CD14-positive monocyte (primary cell): Measurements from ENCODE around the gene PCDHB15. TPM values are rescaled to one million over a fixed set of nuclear protein-coding genes. Genes with fewer than 3 reads are reported as not detected.
"Not testable (repeated sequence)": the region's sequence is repeated elsewhere in the genome, so short reads cannot be mapped to it uniquely, and the experiment has no call there.

Experiments
- DNase-seq, 3 donors: peaks; one replicate each; pipeline ENCODE4 v3.0.0-alpha.2; 2011 to 2022
- H2AFZ ChIP-seq: 2 replicates; pipeline ENCODE4 v1.6.0; 2012; ENCODE audit warnings: mild to moderate bottlenecking, low read depth, low read length, inconsistent platforms; ENCODE audit not compliant: insufficient read depth, poor library complexity, severe bottlenecking
- H3K27ac ChIP-seq, 2 donors: 1 replicate in 1 of 2; 2 replicates in 1 of 2; pipeline ENCODE4 v1.5.1; 2012 to 2013; ENCODE audit warnings: low read length in 2 of 2, control low read depth in 1 of 2, inconsistent platforms in 1 of 2, low read depth in 1 of 2, mild to moderate bottlenecking in 1 of 2
- H3K27me3 ChIP-seq, 2 donors: one replicate each; pipeline versions ENCODE4 v1.6.0 to v1.6.1; 2011 to 2013; ENCODE audit warnings: low read length in 2 of 2; ENCODE audit not compliant: control insufficient read depth in 2 of 2, insufficient read depth in 2 of 2
- H3K36me3 ChIP-seq, 2 donors: replicated peaks in 1 of 2; 1 replicate in 1 of 2; 2 replicates in 1 of 2; pipeline versions ENCODE4 v1.5.1 to v1.6.1; 2012 to 2013; ENCODE audit warnings: low read length in 2 of 2, control low read depth in 1 of 2, inconsistent platforms in 1 of 2, mild to moderate bottlenecking in 1 of 2; ENCODE audit not compliant: insufficient read depth in 2 of 2, control insufficient read depth in 1 of 2
- H3K4me1 ChIP-seq, 2 donors: 1 replicate in 1 of 2; 2 replicates in 1 of 2; pipeline versions ENCODE4 v1.5.1 to v1.6.1; 2012 to 2013; ENCODE audit warnings: low read length in 2 of 2, control low read depth in 1 of 2, inconsistent platforms in 1 of 2, mild to moderate bottlenecking in 1 of 2, moderate library complexity in 1 of 2; ENCODE audit not compliant: insufficient read depth in 2 of 2, control insufficient read depth in 1 of 2
- H3K4me2 ChIP-seq: replicated peaks from 2 replicates; pipeline ENCODE3; 2012; ENCODE audit warnings: low read length, moderate library complexity, mild to moderate bottlenecking; ENCODE audit not compliant: poor library complexity, severe bottlenecking; ENCODE audit errors: extremely low read depth
- H3K4me3 ChIP-seq, 3 experiments: fragments of 200-600 bp in 1 of 3; sonication (generic) in 1 of 3; replicated peaks in 1 of 3; 1 replicate in 2 of 3; 2 replicates in 1 of 3; pipeline ENCODE4 v1.5.1; 2011 to 2013; ENCODE audit warnings: low read length in 3 of 3, mild to moderate bottlenecking in 3 of 3, control low read depth in 2 of 3, low read depth in 2 of 3, inconsistent platforms in 1 of 3, moderate library complexity in 1 of 3
- H3K79me2 ChIP-seq: 2 replicates; pipeline ENCODE4 v1.6.0; 2012; ENCODE audit warnings: mild to moderate bottlenecking, control low read depth, inconsistent platforms, low read length, moderate library complexity; ENCODE audit not compliant: insufficient read depth
- H3K9ac ChIP-seq: 2 replicates; pipeline ENCODE4 v1.6.0; 2017; ENCODE audit warnings: low read length, mild to moderate bottlenecking; ENCODE audit not compliant: insufficient read depth, poor library complexity, severe bottlenecking
- H3K9me3 ChIP-seq, 2 donors: replicated peaks in 1 of 2; 1 replicate in 1 of 2; 2 replicates in 1 of 2; pipeline versions ENCODE4 v1.5.1 to v1.6.1; 2012 to 2013; ENCODE audit warnings: low read length in 2 of 2, control low read depth in 1 of 2; ENCODE audit not compliant: control insufficient read depth in 1 of 2, insufficient read depth in 1 of 2
- H4K20me1 ChIP-seq: 2 replicates; pipeline ENCODE4 v1.6.0; 2012; ENCODE audit warnings: mild to moderate bottlenecking, low read length, control low read depth, moderate library complexity; ENCODE audit not compliant: insufficient read depth
- H3K27ac Mint-ChIP-seq, 7 donors: one replicate each; pipeline ENCODE4 v1.8.0; 2020; ENCODE audit warnings: mild to moderate bottlenecking in 7 of 7, mixed read lengths in 7 of 7, moderate library complexity in 6 of 7, inconsistent platforms in 2 of 7
- H3K27me3 Mint-ChIP-seq, 3 donors: one replicate each; pipeline ENCODE4 v1.8.0; 2021 to 2022; ENCODE audit warnings: low read depth in 3 of 3, mild to moderate bottlenecking in 3 of 3, mixed read lengths in 3 of 3, moderate library complexity in 3 of 3, inconsistent platforms in 1 of 3
- H3K36me3 Mint-ChIP-seq, 2 donors: one replicate each; pipeline ENCODE4 v1.8.0; 2020; ENCODE audit warnings: mixed read lengths in 2 of 2, inconsistent platforms in 1 of 2, mild to moderate bottlenecking in 1 of 2
- H3K4me1 Mint-ChIP-seq: one replicate; pipeline ENCODE4 v1.8.0; 2020; ENCODE audit warnings: mild to moderate bottlenecking, mixed read lengths
- H3K4me3 Mint-ChIP-seq, 2 donors: one replicate each; pipeline ENCODE4 v1.8.0; 2020; ENCODE audit warnings: mild to moderate bottlenecking in 2 of 2, mixed read lengths in 2 of 2, moderate library complexity in 1 of 2
- H3K9me3 Mint-ChIP-seq, 7 donors: one replicate each; pipeline ENCODE4 v1.8.0; 2020 to 2022; ENCODE audit warnings: mixed read lengths in 7 of 7, mild to moderate bottlenecking in 6 of 7, moderate library complexity in 6 of 7, inconsistent platforms in 2 of 7
- WGBS: methylation state at CpG from one replicate; pipeline ENCODE4 v1.1.5; 2013; ENCODE audit warnings: missing lambda C conversion rate; ENCODE audit not compliant: insufficient coverage; 5-methylcytosine and 5-hydroxymethylcytosine counted together
- intact Hi-C, 2 donors: fragments of 100-400 bp; cut with micrococcal nuclease; formaldehyde crosslinking; loops; one replicate each; pipeline versions ENCODE4 v1.15.0 to v1.15.1; 2023
- polyA plus RNA-seq, 3 donors: library from polyadenylated mRNA; depleted of rRNA in 1 of 3; unstranded in 2 of 3; stranded (reverse) in 1 of 3; fragments of 300-500 nt in 2 of 3; fragments of >200 nt in 1 of 3; fragmentation: Illumina TruSeq in 2 of 3; gene quantifications; 1 replicate in 2 of 3; 2 replicates in 1 of 3; pipeline ENCODE4 v1.2.3, GENCODE V29; 2012 to 2021

The PCDHB15 gene
- polyA plus RNA-seq, 3 donors, result not detected

- H3K4me2 ChIP-seq, DNase-seq, H3K9ac ChIP-seq, H3K4me1 Mint-ChIP-seq, H3K27ac Mint-ChIP-seq, H3K4me1 ChIP-seq, H3K27ac ChIP-seq, H3K36me3 ChIP-seq, intact Hi-C loops, H3K4me3 ChIP-seq, H3K79me2 ChIP-seq, H4K20me1 ChIP-seq, H3K36me3 Mint-ChIP-seq, H2AFZ ChIP-seq: not testable (repeated sequence)
- H3K9me3 ChIP-seq, result peaks cover 32 to 63% of the 10 kb centered on the region in 2 donors
- Mint-ChIP-seq H3K9me3 (peaks cover 32 to 58% (median 44%) of the 10 kb centered on the region in 7 donors), H3K4me3 (peak overlapping the region in 1 of 2 donors; percentile 19), H3K27me3 (peaks cover 9 to 47% (median 40%) of the 10 kb centered on the region in 3 donors)
- WGBS, result 76% methylated on average over 3 of the region's 12 CpGs
- peaks cover 4 to 28% of the 10 kb centered on the region in 2 donors for H3K27me3 ChIP-seq
Observed at GRCh38 chr5:141214583-141214982, 30.6 kb upstream of the PCDHB15 start.

DNA sequence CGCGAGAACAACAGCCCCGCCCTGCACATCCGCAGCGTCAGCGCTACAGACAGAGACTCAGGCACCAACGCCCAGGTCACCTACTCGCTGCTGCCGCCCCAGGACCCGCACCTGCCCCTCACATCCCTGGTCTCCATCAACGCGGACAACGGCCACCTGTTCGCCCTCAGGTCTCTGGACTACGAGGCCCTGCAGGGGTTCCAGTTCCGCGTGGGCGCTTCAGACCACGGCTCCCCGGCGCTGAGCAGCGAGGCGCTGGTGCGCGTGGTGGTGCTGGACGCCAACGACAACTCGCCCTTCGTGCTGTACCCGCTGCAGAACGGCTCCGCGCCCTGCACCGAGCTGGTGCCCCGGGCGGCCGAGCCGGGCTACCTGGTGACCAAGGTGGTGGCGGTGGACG, 29.7 kb upstream of the PCDHB15 start:
- H3K27ac Mint-ChIP-seq, H3K4me1 Mint-ChIP-seq, H3K79me2 ChIP-seq, DNase-seq, H2AFZ ChIP-seq, H4K20me1 ChIP-seq, H3K36me3 ChIP-seq, H3K4me2 ChIP-seq, H3K36me3 Mint-ChIP-seq, H3K9ac ChIP-seq, H3K4me3 Mint-ChIP-seq, H3K4me3 ChIP-seq, H3K27ac ChIP-seq, H3K4me1 ChIP-seq, intact Hi-C loops: not testable (repeated sequence)
- H3K27me3 ChIP-seq, result peaks cover 4 to 20% of the 10 kb centered on the region in 2 donors
- 34% methylated on average over 20 of the region's 40 CpGs for WGBS
- H3K9me3 Mint-ChIP-seq, result peaks cover 29 to 52% (median 38%) of the 10 kb centered on the region in 7 donors
- peaks cover 24 to 59% of the 10 kb centered on the region in 2 donors for H3K9me3 ChIP-seq
- peaks cover 11 to 38% (median 34%) of the 10 kb centered on the region in 3 donors for H3K27me3 Mint-ChIP-seq

DNA sequence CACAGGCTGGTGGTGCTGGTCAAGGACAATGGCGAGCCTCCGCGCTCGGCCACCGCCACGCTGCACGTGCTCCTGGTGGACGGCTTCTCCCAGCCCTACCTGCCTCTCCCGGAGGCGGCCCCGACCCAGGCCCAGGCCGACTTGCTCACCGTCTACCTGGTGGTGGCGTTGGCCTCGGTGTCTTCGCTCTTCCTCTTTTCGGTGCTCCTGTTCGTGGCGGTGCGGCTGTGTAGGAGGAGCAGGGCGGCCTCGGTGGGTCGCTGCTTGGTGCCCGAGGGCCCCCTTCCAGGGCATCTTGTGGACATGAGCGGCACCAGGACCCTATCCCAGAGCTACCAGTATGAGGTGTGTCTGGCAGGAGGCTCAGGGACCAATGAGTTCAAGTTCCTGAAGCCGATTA, 29.2 kb upstream of the PCDHB15 start:
- H2AFZ ChIP-seq, H3K4me1 Mint-ChIP-seq, DNase-seq, H3K27ac ChIP-seq, intact Hi-C loops, H3K9ac ChIP-seq, H3K27ac Mint-ChIP-seq, H3K4me1 ChIP-seq, H3K36me3 Mint-ChIP-seq, H3K4me3 Mint-ChIP-seq, H3K4me2 ChIP-seq, H3K4me3 ChIP-seq, H3K36me3 ChIP-seq, H4K20me1 ChIP-seq, H3K79me2 ChIP-seq: not testable (repeated sequence)
- peaks cover 9 to 36% (median 32%) of the 10 kb centered on the region in 3 donors for H3K27me3 Mint-ChIP-seq
- WGBS, result 35% methylated on average over 4 of the region's 26 CpGs
- peaks cover 26 to 49% (median 35%) of the 10 kb centered on the region in 7 donors for H3K9me3 Mint-ChIP-seq
- H3K9me3 ChIP-seq, result peaks cover 21 to 56% of the 10 kb centered on the region in 2 donors
- peaks cover 3 to 19% of the 10 kb centered on the region in 2 donors for H3K27me3 ChIP-seq
